Hindlimb muscle (tissue), 1 donor: Measurements from ENCODE around the gene FAF1. TPM values are rescaled to one million over a fixed set of nuclear protein-coding genes. Genes with fewer than 3 reads are reported as not detected.

ENCODE experiments used
- DNase-seq: peaks from one replicate; pipeline ENCODE4 v3.0.0-alpha.2; 2013
- polyA plus RNA-seq: library from polyadenylated mRNA; unstranded; fragments of 120-200 nt; gene quantifications from one replicate; pipeline ENCODE4 v1.2.1, GENCODE V29; 2013; ENCODE audit not compliant: insufficient read length

Gene FAF1
- polyA plus RNA-seq, 1 donor, result 43.5 TPM

DNA sequence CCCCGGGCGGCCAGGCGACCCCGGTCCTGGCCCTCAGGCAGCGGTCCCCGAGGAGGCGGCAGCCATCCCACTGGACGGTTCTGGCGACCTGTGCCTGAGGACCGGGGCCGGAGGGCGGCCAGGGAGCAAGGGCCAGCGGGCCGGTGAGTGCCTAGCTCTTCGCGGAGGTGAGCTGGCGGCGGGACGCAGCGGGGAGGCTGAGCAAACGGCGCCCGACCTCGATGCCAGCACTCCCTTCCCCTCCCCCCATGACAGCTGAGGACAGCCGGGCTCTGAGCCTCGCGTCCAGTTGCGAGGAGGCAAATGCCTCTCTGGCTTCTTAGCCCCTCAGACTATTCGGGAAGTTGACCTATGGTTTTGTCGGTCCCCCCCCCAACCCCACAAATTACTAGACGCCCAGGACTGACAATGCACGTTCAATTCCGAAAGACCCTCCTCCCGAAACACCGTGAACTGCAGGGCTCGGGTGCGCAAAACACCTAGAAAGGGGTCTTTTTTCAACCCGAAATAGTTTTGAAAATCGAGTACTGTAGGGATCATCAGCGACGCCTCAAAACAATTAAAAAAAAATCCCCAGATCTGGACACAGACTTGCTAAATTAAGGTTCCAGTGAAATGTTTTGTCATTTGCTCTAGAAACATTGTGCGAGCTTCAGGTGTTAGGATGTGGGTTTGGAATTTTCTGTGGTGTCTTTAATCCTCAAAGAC, 18.2 kb upstream of the FAF1 start:
- DNase-seq, result peak; percentile 49

DNA sequence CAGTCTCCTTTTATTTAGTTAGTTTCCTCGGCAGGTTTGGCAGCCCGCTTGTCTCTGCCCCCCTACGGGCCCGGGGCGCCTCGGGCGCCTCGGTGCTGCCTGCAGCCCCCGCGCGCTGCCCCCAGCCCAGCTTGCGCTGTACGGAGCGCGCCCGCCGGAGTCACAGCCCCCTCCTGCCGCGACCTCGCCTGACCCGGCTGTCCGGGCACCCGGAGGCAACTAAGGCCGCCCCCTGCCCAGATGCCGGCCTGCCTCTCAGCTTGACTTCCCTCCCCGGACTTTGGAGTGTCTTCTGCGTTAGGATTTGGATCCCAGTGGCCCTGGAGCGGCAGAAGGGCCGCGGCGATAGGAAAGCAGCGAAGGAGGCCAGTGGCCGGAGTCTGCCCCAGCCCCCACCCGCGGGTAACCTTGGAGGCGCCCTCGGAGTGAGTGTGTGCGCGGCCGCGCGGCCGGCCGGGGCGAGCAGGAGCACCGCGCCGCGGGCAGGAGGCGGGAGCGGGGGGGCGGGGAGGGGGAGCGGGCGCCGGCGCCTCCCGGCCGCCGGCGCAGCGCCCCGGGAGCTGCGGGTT, 17.6 kb upstream of the FAF1 start:
- DNase-seq, result no peak

DNA sequence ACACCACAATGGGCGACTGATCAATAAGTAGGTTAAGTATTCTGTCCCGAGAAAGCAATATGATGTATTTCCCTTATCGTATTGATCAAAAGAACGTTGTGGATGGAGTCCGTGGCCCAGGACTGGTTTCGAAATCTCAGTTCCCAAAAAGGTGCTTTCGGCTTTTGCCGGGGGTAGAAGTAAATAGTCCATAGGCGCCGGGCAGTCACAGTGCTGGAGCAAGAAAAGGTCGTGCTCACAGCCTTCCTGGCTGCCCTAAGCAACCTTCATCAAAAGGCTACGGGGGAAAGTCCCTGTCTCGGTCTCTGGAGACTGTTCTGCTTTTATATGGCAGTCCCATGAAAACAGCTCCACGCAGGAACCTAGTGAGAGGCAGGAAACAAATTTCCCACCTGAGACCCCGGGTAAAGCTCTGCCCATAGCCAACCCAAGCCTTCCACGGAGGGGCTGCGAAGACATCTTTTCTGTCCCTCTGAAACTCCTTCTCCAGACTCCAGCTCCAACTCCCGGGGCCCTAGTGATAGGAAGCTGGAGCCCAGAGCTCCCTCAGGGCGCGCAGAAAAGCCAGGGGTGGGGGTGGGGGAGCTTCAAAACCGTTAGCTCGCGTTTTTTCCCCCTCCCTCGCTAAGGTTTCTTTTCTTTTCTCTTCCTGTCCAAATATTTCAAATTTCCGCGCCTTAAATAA, 17.0 kb upstream of the FAF1 start:
- DNase-seq, result no peak

DNA sequence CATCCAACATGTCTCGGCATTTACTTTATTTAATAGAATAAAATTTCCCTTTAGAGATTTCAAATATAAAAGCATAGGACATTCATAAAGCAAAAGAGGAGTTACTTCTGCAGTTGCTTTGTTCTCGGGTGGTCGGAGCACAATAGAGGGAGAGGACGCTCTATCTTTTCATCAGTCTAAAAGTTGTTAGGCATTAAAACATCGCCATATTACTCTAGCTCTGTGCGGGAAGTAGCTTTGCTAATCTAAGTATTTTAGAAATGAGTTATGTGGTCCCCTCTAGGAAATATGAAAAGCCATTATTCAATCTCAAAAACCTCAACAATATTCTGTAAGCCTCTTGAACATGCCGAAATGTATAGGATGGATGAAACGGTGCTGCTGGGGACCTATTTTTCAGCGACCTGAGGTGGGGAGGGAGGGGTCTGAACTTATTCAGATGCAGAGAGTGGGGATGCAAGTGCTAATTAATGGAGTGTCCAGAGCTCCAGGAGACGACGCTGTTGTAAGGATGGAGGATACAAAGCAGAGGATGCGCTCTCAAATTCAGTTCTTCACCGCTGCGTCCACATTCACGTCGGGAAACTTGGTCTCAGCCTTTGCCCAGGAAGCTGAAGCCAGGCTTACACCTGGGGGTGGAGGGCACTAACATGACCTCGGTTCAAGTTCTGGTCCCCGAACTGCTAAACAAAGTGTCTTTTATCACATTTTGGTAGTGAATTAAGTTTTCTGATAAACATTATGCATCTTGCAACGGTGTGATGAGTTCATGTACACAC, 16.2 kb upstream of the FAF1 start:
- no peak for DNase-seq

DNA sequence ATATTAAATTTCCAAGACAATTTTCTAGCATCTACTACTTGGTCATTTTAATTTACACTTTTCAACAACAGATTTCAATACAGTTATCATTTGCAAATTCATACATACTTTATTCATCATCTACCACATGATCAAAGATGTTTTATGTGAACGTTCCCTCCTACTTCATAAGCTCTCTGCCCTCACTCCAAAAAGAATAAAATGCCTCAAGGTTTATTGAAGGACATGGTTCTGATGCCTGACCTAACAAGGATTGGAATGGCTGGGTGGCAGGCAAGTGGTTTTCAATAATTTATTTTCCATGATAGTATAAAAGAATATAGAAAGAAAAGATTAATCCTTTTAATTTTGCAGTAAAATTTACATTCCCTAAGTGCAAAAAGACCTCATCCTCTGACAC, 15.4 kb upstream of the FAF1 start:
- no peak for DNase-seq

DNA sequence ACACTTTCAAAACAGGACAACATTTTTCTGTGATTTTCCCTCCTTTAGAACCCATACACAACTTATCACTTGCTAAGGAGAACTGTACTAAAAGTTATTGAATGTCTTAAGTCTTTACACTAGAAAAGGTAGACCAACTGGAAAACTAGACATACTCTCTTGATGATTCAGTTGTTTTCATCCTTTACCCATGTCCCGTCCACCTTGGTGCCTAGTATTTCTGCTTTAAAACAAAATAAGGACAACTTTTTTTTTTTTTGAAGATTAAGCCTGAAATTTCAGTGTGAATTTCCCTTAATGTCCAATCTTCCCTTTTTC, 14.5 kb upstream of the FAF1 start:
- DNase-seq, result no peak

DNA sequence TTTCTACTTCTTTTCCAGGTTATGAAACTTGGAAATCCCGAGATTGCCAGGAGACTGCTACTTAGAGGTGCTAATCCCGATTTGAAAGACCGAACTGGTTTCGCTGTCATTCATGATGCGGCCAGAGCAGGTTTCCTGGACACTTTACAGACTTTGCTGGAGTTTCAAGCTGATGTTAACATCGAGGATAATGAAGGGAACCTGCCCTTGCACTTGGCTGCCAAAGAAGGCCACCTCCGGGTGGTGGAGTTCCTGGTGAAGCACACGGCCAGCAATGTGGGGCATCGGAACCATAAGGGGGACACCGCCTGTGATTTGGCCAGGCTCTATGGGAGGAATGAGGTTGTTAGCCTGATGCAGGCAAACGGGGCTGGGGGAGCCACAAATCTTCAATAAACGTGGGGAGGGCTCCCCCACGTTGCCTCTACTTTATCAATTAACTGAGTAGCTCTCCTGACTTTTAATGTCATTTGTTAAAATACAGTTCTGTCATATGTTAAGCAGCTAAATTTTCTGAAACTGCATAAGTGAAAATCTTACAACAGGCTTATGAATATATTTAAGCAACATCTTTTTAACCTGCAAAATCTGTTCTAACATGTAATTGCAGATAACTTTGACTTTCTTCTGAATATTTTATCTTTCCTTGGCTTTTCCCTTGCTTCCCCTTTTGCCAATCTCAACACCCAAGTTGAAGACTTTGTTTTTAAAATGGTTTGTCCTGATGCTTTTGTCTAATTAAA, 14.0 kb upstream of the FAF1 start:
- no peak for DNase-seq

DNA sequence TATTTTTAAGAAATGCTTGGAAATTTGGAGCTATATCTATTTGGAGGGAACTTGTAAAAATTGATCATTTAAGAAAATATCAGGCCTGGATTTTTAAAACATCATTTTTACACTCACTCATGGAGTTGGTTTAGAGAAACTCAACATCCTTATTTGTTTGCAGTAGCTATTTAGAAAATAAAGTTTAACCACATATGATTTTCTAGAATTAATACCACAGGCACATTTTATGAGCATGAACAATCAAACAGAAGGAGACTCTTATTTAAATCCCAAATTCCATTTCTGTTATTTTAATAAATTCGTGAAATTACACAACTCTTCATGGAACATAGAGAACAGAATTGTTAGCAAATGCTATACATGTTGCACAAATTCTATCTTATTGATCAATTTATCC, 13.2 kb upstream of the FAF1 start:
- DNase-seq, result no peak

DNA sequence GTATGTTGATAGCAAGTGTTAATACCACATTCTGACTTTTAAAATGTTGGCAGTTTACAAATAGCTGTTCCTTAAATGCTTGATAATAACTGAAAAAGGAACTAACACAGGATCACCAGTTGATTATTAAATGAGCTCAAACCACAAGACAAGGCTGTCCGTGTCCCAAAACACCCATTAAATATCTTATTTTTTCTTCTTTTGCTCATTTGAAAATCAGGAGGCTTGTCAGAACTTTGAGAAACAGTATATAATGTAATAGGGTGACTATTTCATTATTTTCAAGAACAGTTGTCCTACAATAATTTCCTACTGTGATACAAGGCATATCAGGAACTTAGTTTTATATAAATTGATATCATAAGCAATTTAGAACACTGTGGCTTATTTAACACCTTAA, 12.7 kb upstream of the FAF1 start:
- no peak for DNase-seq

DNA sequence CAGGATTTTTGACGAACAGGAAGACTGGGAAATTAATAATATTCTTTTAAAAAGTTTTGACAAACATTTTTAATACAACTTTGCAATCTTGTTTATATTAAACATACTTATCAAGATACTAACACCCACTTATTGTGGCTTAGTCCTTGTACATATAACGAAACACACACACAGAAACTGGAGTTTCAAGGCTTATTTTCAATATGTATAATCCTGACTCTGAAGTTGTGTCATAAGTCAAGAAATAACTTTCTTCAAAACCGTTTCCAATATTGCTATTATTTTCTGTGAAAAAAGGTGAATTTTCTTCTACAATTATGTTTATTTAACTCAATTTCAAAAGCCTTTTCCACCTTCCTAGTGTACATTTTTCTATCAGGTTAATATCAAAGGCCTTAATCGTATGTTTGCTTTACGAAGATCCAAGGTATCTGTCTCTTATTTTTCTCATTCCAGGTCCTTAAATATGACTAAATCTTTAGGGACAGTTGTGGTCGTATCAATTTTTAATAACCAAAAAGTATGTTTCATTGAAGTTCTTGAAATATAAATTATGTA, 11.8 kb upstream of the FAF1 start:
- DNase-seq, result no peak

DNA sequence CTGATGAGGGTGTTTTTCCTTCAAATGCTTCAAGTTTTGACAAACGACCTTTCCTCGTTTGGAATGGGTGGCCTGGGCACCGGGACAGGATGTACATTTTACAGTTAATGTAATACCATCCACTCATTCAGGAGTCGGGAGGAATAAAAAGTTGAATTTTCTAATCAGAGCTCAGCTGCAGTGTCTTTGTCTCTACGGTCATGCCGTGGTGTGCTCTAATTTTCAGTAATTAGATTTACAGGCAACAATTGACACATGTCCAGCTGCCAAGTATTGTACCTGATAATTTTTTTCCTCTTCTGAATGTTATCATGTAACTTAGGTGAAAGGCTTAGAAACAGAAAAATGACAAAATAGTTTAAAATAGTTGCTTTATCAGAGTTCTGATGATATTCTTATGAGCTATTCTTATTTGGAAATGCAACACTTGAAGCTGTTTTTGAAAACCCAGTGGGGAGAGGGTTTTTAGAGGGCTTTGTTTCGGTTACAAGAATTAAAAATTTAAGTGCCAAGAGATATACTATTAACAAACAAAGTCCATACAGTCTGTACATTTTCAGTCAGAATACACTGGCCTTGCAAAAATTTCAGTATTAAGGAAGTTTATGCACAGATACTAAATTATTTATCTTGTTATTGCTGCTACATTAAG, 11.0 kb upstream of the FAF1 start:
- DNase-seq, result no peak

DNA sequence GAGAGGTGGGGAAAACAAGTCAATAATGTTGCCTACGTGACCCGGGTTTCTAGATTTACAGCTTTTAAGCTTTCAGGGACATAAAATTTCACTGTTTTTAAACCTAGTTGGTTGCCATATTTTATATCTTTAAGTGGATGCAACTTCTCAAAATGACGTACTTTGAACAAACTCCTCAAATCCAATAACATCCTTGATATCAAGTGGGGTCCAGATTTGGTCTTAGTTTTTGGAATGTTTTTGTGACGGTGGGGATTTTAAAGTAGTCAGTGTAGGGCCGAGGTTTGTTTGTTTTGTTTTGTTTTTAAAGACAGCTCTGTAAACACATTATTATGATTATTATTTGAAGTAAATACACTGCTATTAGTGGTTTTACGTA, 10.4 kb upstream of the FAF1 start:
- no peak for DNase-seq

DNA sequence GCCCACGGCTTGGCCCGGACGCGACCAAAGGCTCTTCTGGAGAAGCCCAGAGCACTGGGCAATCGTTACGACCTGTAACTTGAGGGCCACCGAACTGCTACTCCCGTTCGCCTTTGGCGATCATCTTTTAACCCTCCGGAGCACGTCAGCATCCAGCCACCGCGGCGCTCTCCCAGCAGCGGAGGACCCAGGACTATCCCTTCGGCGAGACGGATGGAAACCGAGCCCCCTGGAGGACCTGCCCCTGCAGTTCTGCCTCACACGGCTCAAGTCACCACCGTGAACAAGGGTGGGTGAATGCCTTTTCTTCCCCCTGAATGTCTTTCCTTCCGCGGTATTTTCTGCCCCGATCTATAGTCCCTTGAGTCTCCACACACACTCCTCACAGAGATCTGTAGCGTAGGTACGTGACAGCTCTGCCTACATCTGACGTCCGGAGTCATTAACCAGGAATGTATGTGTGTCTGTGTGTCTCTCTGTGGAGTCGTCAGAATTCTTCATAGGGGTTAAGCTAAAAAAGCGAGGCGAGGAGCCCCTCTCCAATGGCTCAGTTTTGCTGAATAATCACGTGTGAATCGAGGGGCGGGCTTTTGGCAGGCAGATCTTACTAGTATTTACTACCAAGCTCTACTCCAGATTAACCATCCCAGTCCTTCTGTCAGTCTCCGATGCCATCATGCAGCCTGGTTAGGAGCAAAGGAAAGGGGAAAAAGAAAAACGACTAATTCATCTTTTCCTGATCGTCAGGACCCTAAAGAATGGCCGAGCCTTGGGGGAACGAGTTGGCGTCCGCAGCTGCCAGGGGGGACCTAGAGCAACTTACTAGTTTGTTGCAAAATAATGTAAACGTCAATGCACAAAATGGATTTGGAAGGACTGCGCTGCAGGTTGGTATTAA, 9.8 kb upstream of the FAF1 start, which contains the start of gene CDKN2C:
Gene CDKN2C, plus strand, starts transcription at position 635 of the 898 bp plus-strand sequence. Its CDS starts 124 bp downstream, at position 759.
- DNase-seq, result peak; percentile 79

DNA sequence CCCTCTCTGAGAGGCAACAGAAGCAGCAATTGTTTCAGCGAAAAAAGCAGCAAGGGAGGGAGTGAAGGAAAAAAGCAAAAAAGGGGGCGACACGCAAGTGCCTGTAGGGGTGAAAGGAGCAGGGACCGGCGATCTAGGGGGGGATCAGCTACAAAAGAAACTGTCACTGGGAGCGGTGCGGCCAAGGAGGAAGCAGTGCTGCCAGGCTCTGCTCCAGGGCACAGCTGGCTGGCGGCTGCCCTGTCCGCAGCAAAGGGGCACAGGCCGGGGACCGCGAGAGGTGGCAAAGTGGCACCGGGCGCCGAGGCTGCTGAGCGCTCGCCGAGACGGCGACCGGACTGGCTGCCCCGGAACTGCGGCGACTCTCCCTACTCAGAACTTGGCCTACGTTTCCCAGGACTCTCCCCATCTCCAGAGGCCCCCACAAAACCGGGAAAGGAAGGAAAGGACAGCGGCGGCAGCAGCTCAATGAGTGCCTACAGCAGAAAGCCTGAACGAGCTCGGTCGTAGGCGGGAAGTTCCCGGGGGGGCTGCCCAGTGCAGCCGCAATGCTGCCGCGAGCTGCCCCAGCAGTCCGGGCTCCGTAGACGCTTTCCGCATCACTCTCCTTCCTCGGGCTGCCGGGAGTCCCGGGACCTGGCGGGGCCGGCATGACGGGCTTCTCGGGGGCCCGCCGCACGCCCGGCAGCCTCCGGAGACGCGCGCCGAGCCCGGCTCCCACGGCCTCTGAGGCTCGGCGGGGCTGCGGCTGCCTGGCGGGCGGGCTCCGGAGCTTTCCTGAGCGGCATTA, 8.9 kb upstream of the FAF1 start:
- no peak for DNase-seq

DNA sequence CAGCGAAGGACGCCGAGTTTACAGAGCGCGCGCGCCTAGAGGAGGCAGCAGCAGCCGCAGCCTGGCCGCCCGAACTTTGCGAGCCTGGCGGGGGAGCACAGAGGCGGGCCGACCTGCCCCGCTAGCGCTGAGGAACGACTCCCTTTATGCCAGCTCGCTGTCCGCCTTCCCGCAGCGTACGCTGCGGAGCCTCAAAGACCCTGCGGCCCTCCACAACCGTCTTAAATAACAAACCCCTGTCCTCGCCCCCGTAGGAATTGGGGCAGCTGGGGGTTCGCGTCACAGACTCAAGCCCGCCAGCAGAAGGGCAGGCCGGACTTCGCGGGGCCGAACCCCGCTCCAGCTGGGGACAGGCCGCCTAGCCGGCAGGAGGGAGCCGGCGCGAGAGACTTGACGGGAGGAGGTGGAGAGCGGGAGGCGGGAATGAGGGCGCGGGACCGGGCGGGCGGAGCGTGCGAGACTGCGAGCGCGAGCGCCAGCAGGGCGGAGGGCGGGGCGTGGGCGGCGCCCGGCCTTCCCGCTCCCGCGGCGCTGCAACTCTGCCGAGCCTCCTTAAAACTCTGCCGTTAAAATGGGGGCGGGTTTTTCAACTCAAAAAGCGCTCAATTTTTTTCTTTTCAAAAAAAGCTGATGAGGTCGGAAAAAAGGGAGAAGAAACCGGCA, 8.2 kb upstream of the FAF1 start:
- DNase-seq, result peak; percentile 95

DNA sequence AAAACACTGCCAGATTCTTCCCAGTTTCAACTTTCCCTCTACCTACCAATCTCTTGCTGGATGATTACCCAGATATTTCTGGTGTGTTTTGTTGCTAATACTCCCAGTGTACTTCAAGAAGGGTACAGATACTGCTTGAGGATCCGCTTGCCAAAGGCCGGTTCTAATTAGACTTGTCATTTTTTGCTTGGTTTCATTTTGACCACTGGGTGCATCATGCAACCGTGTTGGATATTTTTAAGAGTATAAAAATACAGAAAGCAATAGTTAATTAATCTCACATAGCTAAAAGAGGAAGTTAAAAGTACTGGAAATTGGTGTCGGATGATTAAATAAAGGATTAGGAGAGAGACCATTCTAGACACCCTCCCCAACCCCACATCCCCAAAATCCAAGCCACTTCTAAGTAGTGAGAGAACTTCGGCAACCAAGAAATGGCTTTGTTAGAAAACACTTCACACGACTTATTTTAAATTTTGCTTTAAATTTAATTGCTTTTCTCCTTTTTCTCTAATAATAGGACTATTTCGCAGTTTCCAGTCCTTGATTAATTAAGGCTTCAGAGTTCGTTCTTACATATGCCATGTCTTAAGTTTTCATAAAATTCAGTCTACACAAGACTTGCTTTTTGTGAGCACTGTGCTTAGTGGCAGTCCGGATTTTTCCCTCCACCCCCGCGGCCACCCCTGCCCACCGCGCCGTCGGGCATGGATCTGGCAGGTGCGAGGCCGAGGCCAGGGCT, 7.5 kb upstream of the FAF1 start:
- no peak for DNase-seq

DNA sequence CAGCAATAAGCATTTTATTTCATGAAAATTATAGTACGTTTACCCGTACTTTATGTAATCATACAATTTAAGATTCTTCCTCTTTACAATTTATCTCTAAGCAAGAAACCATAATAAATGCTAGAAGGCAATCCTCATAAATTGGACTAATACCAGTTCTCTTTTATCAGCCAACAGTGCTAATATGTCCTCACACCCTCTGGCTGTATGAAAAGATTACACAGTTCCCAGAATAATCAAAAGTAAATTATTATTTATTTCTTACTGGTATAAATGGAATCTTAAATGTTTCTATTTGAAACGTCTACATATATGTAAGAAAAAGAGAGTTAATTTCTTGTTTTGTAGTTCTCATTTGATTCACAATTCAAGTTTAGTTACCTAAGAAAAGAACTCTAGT, 6.9 kb upstream of the FAF1 start:
- DNase-seq, result no peak

DNA sequence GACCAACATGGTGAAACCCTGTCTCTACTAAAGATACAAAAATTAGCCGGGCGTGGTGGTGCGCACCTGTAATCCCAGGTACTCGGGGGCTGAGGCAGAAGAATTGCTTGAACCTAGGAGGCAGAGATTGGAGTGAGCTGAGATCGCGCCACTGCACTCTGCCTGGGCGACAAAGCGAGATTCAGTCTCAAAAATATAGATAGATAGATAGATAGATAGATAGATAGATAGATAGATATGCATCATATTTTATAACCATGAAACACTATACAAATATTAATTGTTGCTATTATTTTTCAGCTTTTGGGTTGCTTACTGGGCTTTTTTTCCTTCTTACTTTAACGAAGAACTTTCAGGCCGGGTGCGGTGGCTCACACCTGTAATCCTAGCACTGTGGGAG, 4.8 kb upstream of the FAF1 start:
- DNase-seq, result no peak
